Keratinocyte (primary cell): Measurements from ENCODE around the gene CAD.

ENCODE experiments used
- CTCF ChIP-seq, 3 experiments: IDR thresholded peaks in 1 of 3; conservative IDR thresholded peaks in 1 of 3; optimal IDR thresholded peaks in 1 of 3; 2 replicates in 2 of 3; 3 replicates in 1 of 3; pipeline versions ENCODE3 to v1.5.1; 2011; ENCODE audit warnings: low read length in 3 of 3, mild to moderate bottlenecking in 3 of 3, moderate library complexity in 2 of 3, control low read depth in 1 of 3, inconsistent platforms in 1 of 3; ENCODE audit not compliant: insufficient read depth in 2 of 3; ENCODE audit errors: extremely low read depth in 1 of 3
- EZH2 ChIP-seq: IDR thresholded peaks from one replicate; pipeline ENCODE4 v1.6.1; 2012; ENCODE audit warnings: inconsistent platforms, mild to moderate bottlenecking, low read length, moderate library complexity

- no peak for TF ChIP-seq CTCF (optimal IDR thresholded peaks at IDR 0.05 in 1 of 3, IDR thresholded peaks at IDR 0.05 in 1 of 3, conservative IDR thresholded peaks at IDR 0.05 in 1 of 3; ENCODE audit: extremely low read depth in 1 of 3, insufficient read depth in 2 of 3, low read length in 3 of 3)
- TF ChIP-seq EZH2, result peak; percentile 70
Measured at GRCh38 chr2:27264253-27264752, 47.1 kb downstream of the CAD start.
